ENCODE data around the gene AMT. TPM values are rescaled to one million over a fixed set of nuclear protein-coding genes. Genes with fewer than 3 reads are reported as not detected.

Gene AMT, protein sequence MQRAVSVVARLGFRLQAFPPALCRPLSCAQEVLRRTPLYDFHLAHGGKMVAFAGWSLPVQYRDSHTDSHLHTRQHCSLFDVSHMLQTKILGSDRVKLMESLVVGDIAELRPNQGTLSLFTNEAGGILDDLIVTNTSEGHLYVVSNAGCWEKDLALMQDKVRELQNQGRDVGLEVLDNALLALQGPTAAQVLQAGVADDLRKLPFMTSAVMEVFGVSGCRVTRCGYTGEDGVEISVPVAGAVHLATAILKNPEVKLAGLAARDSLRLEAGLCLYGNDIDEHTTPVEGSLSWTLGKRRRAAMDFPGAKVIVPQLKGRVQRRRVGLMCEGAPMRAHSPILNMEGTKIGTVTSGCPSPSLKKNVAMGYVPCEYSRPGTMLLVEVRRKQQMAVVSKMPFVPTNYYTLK
- 9.2 TPM for polyA plus RNA-seq (ENCODE audit: insufficient read length)

- DNase-seq = no peak
Observed at GRCh38 chr3:49422379-49423248, at the start of gene AMT. Gene AMT (minus strand): TSS chr3:49422473. CDS start chr3:49422450, 23 bp downstream.

DNA sequence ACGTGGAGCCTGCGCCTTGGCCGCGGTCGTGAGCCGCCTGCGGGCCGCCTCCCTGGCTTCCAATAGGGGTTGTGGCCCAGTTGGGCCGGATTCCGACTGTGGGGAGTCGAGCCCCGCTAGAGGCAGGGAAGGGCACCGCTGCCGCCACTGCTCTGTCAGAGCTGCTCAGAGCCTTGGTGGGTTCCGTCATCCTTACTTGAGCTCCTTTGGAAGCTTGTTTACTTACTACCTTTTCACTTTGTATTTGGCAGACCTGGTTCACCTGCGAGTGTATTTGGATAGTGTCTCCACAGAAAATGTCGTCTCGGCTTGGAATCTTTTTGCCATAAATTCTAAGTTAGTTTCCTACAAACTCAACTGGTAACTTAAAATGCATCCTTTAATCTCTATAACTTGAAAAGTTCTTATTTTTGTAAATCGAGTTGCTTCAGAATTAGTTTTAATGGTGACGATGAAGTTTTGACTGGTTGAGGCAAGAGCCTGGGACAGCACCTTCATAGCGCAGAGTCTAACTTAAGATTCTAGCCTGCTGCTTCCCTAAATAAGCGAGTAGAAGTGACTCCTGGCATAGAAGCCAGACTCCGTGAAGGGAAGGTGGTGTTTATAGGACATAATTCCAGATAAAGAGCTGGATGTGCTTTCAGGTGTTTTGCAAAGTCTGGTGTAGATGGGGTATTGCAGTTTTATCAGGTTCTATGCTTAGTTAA lies 48.6 kb upstream of the AMT start:
- no peak for DNase-seq

DNA sequence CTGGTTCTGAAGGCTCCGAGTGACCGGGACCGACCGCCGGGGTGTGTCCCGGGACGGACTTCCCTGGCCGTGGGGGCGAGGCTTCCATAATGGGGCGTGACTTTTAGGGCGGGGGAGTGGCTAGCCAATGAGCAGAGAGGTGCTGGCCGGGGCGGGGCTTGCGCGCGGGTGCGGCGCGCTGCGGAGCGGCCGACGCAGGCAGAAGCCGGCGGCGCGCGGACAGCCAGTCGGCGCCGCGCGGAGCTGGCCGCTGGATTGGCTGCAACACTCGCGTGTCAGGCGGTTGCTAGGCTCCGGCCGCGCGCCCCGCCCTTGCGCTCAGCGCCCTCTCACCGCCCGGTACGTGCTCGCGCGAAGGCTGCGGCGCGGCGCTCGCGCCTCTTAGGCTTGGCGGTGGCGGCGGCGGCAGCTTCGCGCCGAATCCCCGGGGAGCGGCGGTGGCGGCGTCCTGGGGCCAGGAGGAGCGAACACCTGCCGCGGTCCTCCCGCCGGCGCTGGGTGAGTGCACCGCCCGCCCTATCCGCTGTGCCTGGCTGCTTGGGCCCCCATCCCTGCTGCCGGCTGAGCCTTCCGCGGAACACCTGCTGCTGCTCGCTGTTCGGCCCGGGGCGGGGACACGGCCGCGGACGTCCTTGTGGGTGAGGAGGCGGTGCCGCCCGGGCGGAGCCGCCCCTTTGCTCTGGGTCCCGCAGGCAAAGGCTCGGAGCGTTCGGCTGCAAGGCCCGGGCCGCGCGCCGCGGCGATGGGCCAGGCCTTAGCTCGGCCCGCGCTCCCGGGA lies 47.9 kb upstream of the AMT start, which contains the start of gene DAG1:
DAG1 (plus strand) TSS at position 332 of the 778 bp plus-strand sequence. CDS start 40,268 bp downstream, outside the sequence.
- DNase-seq = peak; percentile 98

DNA sequence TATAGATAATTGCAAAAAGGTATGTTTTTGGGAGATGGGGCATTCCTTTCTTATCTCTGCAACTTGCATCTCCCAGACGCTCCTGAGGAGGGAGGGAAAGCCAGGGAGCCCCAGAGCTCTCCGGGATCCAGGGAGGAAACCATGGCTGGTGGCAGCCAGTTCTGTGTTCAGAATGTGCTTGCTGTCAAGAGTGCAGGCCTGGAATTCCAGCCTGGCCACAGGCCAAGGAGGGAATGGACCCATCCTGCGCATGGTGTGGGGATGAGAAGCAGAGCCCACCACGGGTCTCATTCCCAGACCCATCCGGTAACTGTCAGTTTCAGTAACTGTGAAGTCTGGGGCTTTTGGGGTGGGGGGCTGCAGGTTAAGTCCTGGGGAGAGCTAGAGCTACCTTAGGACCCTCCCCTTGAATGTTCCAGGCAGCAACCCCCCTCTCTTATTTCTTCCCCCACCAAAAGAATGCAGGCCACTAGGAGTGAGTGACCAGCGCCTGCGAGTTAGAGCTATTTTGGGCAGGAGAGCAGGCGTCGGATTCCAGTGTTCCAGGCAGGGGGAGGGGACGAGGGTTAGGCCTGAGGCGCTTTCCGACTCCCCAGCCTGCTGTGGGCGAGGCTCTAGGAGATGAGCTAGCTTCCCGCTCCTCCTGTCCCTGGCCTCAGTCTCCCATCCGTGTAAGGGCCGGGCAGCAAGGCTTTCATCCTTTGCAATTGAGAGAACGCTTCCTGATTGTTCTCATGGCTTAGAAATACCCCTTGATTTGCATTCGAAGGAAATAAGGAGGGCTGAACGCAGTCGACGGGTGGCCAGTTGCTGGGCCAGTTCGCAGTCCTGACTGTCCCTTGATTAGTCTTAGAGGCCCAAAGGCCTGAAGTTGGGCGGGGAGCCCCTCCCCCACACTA lies 47.0 kb upstream of the AMT start:
- peak; percentile 88 for DNase-seq

DNA sequence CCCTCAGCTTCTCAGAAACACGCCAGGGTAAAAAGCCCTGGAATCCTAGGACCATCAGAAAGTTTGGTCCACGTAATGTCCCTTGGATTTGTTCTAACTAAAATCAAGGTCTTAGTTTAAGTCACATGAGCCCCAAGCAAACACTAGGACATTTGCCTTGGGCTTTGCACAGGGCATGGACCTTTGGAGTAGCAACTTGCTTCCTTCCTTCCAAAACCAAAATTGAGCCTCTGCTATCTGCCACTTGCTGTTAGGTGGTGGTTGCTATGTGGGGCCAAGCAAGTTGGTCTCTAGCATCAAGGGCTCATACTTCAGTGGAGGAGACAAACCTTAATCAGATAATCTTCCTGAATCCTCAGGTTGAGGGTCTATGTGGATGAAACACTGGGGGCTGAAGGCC lies 43.8 kb upstream of the AMT start:
- DNase-seq = no peak

DNA sequence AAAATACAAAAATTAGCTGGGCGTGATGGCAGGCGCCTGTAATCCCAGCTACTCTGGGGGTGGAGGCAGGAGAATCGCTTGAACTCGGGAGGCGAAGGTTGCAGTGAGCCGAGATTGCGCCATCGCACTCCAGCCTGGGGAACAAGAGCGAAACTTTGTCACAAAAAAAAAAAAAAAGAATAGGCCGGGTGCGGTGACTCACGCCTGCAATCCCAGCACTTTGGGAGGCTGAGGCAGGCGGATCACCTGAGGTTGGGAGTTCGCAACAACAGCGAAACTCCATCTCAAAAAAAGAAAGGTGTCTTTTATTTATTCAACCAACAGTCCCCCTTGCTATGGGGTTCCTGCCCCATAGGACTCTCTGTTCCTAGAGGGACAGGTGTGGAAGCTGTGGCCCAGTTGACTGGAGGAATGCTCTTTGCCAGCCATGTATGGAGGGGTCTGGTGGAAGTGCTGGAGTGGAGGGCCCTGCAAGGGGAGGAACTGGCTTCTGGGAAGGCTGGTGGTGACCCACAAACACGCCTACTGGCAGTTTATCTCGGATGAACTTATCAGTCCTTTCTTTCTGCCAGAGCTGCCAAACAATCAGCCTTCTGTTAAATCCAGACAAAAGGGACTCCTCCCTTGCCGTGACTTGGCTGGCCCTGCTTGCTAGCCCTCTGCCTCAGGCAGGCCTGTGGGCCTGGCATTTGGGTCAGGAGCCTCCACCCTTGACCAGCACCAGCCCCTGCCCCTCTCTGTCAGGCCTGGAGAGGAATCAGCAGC lies 43.2 kb upstream of the AMT start:
- DNase-seq = no peak

- no peak for DNase-seq
Observed at GRCh38 chr3:49462222-49462621, 39.9 kb upstream of the AMT start.

- no peak for DNase-seq
Observed at GRCh38 chr3:49461443-49462171, 39.3 kb upstream of the AMT start.

- no peak for DNase-seq
Observed at GRCh38 chr3:49460956-49461355, 38.7 kb upstream of the AMT start.

GRCh38 chr3:49460188-49460890 lies 38.1 kb upstream of the AMT start:
- no peak for DNase-seq

GRCh38 chr3:49456466-49456865 lies 34.2 kb upstream of the AMT start:
- no peak for DNase-seq

- DNase-seq = peak; percentile 47
Observed at GRCh38 chr3:49454898-49455681, 32.8 kb upstream of the AMT start.

- DNase-seq = no peak
Observed at GRCh38 chr3:49454458-49454857, 32.2 kb upstream of the AMT start.

DNA sequence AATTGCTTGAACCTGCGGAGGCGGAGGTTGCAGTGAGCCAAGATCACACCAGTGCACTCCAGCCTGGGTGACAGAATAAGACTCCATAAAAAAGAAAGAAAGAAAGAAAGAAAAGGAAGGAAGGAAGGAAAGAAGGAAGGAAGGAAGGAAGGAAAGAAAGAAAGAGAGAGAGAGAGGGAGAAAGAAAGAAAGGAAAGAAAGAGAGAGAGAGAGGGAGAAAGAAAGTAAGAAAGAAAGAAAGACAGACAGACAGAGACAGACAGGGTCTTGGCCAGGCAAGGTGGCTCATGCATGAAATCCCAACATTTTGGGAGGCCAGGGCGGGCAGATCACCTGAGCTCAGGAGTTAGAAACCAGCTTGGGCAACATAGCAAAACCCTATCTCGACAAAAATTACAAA lies 31.3 kb upstream of the AMT start:
- no peak for DNase-seq

DNA sequence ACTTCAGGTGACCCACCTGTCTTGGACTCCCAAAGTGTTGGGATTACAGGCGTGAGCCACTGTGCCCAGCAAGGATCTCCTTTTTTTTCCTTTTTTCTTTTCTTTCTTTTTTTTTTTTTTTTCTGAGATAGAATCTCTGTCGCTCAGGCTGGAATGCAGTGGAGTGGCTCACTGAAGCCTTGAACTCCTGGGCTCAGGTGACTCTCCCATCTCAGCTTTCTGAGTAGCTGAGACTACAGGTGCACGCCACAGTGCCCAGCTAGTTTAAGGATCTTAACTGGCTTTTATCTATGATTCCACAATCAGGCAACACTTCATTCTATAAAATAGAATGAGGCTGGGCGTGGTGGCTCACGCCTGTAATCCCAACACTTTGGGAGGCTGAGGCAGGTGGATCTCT lies 23.1 kb upstream of the AMT start:
- DNase-seq = no peak

- no peak for DNase-seq
Observed at GRCh38 chr3:49434731-49435130, 12.5 kb upstream of the AMT start.

DNA sequence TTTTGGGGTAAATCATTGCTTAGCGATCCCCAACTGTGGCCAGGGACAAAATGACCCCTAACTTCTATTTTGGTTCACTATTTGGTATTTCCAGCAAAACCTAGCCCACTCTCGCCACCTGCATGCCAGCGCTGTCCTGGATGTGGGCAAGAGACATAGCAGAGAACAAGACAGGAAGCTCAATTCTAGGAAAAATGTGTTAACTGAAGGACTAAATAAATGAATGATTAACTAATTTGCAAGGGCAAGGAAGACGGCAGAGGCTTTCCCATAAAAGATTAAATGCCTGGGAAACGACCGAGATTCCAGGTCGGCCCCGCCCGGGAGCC lies 6.4 kb upstream of the AMT start:
- DNase-seq = no peak

DNA sequence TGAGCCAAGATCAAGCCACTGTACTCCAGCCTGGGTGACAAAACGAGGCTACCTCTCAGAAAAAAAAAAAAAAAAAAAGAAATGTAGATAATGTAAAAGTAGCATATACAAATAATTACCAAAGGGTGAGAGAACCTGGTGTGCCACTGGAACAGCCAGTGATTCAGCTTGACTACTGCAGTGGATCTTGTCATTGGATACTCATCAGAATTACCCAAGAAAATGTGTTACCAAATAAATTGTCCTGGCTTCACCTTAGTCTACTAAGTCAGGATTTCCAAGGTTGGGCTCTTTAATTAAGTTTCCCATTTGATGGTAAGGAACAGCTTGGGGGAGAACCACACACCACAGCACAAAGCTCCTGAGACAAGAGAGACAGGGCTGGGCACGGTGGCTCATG lies 5.3 kb upstream of the AMT start:
- DNase-seq = no peak

Data from hindlimb muscle (tissue), 1 donor.